Progenitor cell of endocrine pancreas (in vitro differentiated cells): ENCODE data around the gene KCNQ1. TPM values are rescaled to one million over a fixed set of nuclear protein-coding genes. Genes with fewer than 3 reads are reported as not detected.

Source experiments
- DNase-seq: peaks from one replicate; pipeline ENCODE4 v3.0.0; 2021; ENCODE audit warnings: low spot score; ENCODE audit not compliant: unreplicated experiment
- H3K27ac Mint-ChIP-seq: 2 replicates; pipeline ENCODE4 v1.8.0; 2021; ENCODE audit warnings: mild to moderate bottlenecking, moderate library complexity, mixed read lengths
- H3K27me3 Mint-ChIP-seq: 2 replicates; pipeline ENCODE4 v1.8.0; 2021; ENCODE audit warnings: mixed read lengths
- H3K36me3 Mint-ChIP-seq: 2 replicates; pipeline ENCODE4 v1.8.0; 2022; ENCODE audit warnings: mixed read lengths; ENCODE audit not compliant: insufficient read depth
- H3K4me1 Mint-ChIP-seq: 2 replicates; pipeline ENCODE4 v1.8.0; 2021; ENCODE audit warnings: low read depth, mixed read lengths
- H3K4me3 Mint-ChIP-seq: 2 replicates; pipeline ENCODE4 v1.8.0; 2021; ENCODE audit warnings: low read depth, mild to moderate bottlenecking, moderate library complexity, mixed read lengths
- H3K9me3 Mint-ChIP-seq: 2 replicates; pipeline ENCODE4 v1.8.0; 2021; ENCODE audit warnings: low read depth, mixed read lengths
- CTCF ChIP-seq: fragments of 200-600 bp; sonication (generic); IDR thresholded peaks from one replicate; pipeline ENCODE4 v1.5.0; 2021; ENCODE audit warnings: antibody characterized with exemption, mild to moderate bottlenecking; ENCODE audit not compliant: unreplicated experiment
- total RNA-seq: library from RNA; stranded (reverse); gene quantifications from 2 replicates; pipeline ENCODE4 v1.2.1, GENCODE V29; 2021

Gene KCNQ1
- total RNA-seq, 1 donor from 2014 or later: 3.3 TPM

DNA sequence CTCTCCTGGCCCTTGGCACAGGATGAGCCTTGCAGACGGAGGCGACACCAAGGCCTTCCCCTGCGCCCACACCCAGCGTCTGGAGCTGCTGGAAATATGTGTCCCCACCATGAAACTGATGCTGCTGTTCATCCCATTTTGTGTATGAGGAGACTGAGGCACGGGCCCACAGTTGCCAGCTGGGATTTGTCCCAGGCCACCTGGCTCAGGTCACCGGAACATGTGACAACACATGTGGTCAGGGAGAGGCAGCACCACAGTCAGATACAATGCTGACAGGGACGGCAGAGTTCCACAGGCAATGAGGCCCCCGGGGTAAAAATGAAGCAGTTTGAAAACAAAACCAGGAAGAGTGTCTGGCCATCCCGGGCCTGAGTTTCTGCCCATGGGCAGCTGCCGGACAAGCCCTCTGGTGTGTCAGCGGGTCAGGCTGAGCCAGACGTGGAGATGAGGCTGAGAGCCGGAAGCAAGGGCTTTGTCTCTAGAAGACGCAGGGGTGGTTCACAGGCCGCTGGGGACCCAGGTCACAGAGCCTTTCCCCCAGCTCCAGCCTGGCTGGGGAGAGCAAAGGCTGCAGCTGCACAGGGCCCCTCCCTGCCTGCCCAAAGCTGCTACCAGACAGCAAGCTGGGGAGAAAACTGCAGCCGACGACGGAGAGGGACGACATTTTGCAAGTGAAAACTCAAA, 360.0 kb downstream of the KCNQ1 start:
- peaks cover 9% of the 10 kb centered on the region for H3K9me3 Mint-ChIP-seq
- H3K4me1 Mint-ChIP-seq: no peaks in the 10 kb centered on the region
- peaks cover 38% of the 10 kb centered on the region for H3K27me3 Mint-ChIP-seq
- no peak overlapping the region for H3K27ac Mint-ChIP-seq
- H3K36me3 Mint-ChIP-seq: no peaks in the 10 kb centered on the region
- TF ChIP-seq CTCF: no peak
- DNase-seq: peak; percentile 7
- H3K4me3 Mint-ChIP-seq: no peak overlapping the region

DNA sequence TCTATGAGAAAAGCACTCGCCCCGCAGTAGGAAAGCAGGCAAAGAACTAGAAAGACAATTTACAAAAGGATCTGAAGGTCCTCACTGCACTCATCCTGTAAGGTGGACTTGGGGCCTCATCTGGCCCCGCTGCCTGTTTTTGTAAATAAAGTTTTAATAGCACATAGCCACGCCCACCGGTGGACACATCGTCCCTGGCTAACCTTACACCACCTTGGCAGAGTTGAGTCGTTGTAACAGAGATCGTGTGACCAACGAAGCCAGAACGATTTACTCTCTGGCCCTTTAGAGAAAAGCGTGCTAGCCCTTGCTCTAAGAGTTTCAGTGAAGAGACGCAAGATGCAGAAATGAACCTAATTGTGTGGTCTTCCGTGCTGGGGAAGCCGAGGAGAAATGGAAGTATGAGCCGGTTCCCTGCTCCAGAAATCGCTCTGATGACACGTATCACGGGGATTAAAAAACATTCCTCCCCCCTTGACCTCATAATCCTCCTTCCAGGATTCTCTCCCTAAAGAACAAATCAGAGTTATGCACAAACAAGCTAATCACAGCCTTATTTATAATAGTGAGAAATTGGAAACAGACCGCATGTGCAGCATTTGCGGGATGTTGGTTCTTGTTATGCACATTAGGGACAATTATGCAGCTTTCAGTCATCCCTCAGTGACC, 360.7 kb downstream of the KCNQ1 start:
- Mint-ChIP-seq H3K27me3 (peaks cover 42% of the 10 kb centered on the region), H3K4me1 (no peaks in the 10 kb centered on the region), H3K9me3 (peaks cover 12% of the 10 kb centered on the region), H3K27ac (no peak overlapping the region), H3K36me3 (no peaks in the 10 kb centered on the region), H3K4me3 (no peak overlapping the region)
- DNase-seq: peak; percentile 3
- TF ChIP-seq CTCF: no peak

GRCh38 chr11:2806351-2807024, 361.7 kb downstream of the KCNQ1 start:
- no peaks in the 10 kb centered on the region for H3K4me1 Mint-ChIP-seq
- DNase-seq: peak; percentile 6

GRCh38 chr11:2807025-2807681, 362.3 kb downstream of the KCNQ1 start:
- Mint-ChIP-seq H3K9me3 (peaks cover 12% of the 10 kb centered on the region), H3K27ac (no peak overlapping the region), H3K4me1 (no peaks in the 10 kb centered on the region), H3K4me3 (no peak overlapping the region), H3K36me3 (no peaks in the 10 kb centered on the region), H3K27me3 (peaks cover 45% of the 10 kb centered on the region)
- no peak for TF ChIP-seq CTCF
- DNase-seq: peak; percentile 8

More at GRCh38 chr11:2806351-2807024, 361.7 kb downstream of the KCNQ1 start:
- Mint-ChIP-seq H3K27me3 (peaks cover 45% of the 10 kb centered on the region), H3K27ac (no peak overlapping the region), H3K4me3 (no peak overlapping the region), H3K9me3 (peaks cover 12% of the 10 kb centered on the region), H3K36me3 (no peaks in the 10 kb centered on the region)
- no peak for TF ChIP-seq CTCF

DNA sequence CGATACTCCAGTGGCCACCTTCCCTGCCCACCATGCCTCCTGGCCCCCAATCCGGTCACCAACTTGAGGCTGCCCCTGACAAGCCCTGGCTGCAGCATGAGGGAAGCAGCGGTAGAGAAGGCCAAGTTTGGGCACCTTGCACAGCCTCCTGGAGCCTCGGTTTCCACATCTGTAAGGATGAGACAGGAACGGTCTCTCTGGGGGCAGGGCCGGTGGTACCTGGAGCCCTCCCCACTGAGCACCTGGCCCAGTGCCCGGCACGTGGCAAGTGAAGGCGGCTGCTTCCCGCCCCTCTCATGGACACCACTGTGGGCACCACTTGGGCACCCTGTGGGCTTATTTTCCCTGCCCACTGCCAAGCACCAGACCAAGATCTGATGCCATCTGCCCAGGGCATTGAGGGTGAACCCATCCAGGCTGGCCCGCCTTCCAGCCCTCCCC, 363.0 kb downstream of the KCNQ1 start:
- no peaks in the 10 kb centered on the region for H3K36me3 Mint-ChIP-seq
- H3K4me1 Mint-ChIP-seq: no peaks in the 10 kb centered on the region
- no peak for TF ChIP-seq CTCF
- no peak overlapping the region for H3K27ac Mint-ChIP-seq
- peaks cover 47% of the 10 kb centered on the region for H3K27me3 Mint-ChIP-seq
- no peak overlapping the region for H3K4me3 Mint-ChIP-seq
- H3K9me3 Mint-ChIP-seq: peaks cover 12% of the 10 kb centered on the region
- DNase-seq: peak; percentile 6
